Esophagus muscularis mucosa (tissue), 4 donors: ENCODE data around the gene CNDP1.

Experiments
- CTCF ChIP-seq, 3 experiments: fragments of 200-600 bp in 2 of 3; fragments of 450-650 bp in 1 of 3; sonication (generic) in 2 of 3; IDR thresholded peaks; one replicate each; pipeline ENCODE4 v1.5.1; 2017 to 2019; ENCODE audit warnings: antibody characterized with exemption in 3 of 3, mild to moderate bottlenecking in 2 of 3, moderate library complexity in 1 of 3
- EP300 ChIP-seq: sonication (generic); formaldehyde crosslinking; IDR thresholded peaks from one replicate; pipeline ENCODE4 v1.6.1; 2017; ENCODE audit warnings: antibody characterized with exemption
- POLR2A ChIP-seq: fragments of 450-650 bp; IDR thresholded peaks from one replicate; pipeline ENCODE4 v1.6.1; 2017; ENCODE audit warnings: antibody characterized with exemption, moderate library complexity, mild to moderate bottlenecking, low read depth
- POLR2AphosphoS5 ChIP-seq, 2 donors: sonication (generic); formaldehyde crosslinking; IDR thresholded peaks; one replicate each; pipeline ENCODE4 v1.6.1; 2017; ENCODE audit warnings: antibody characterized with exemption in 2 of 2

GRCh38 chr18:74630804-74631203 lies 96.5 kb downstream of the CNDP1 start:
- TF ChIP-seq CTCF (IDR thresholded peaks at IDR 0.05) (no peak), POLR2A (no peak), POLR2AphosphoS5 (IDR thresholded peaks at IDR 0.05) (no peak), EP300 (no peak)
